Peyer's patch (tissue), 4 donors: Measurements from ENCODE around the gene AKNA. TPM values are rescaled to one million over a fixed set of nuclear protein-coding genes. Genes with fewer than 3 reads are reported as not detected.

Source experiments
- DNase-seq, 3 donors: peaks; one replicate each; pipeline ENCODE4 v3.0.0-alpha.2; 2017 to 2019
- H3K27ac ChIP-seq, 4 donors: fragments of 200-600 bp; sonication (generic); one replicate each; pipeline ENCODE4 v1.5.1; 2016 to 2019
- H3K27me3 ChIP-seq, 2 donors: fragments of 200-600 bp; sonication (generic); one replicate each; pipeline ENCODE4 v1.5.1; 2019
- H3K36me3 ChIP-seq, 3 donors: fragments of 200-600 bp; sonication (generic); one replicate each; pipeline ENCODE4 v1.5.1; 2016 to 2019
- H3K4me1 ChIP-seq, 4 donors: fragments of 200-600 bp; sonication (generic); one replicate each; pipeline ENCODE4 v1.5.1; 2016 to 2019
- H3K4me3 ChIP-seq, 4 donors: fragments of 200-600 bp; sonication (generic); 1 replicate in 3 of 4; 2 replicates in 1 of 4; pipeline ENCODE4 v1.5.1; 2016 to 2019; ENCODE audit warnings: mild to moderate bottlenecking in 1 of 4
- H3K9me3 ChIP-seq, 4 donors: fragments of 200-600 bp; sonication (generic); one replicate each; pipeline ENCODE4 v1.5.1; 2016 to 2019; ENCODE audit warnings: mild to moderate bottlenecking in 1 of 4
- POLR2A ChIP-seq, 2 donors: fragments of 450-650 bp; IDR thresholded peaks; one replicate each; pipeline ENCODE4 v1.5.1; 2017; ENCODE audit warnings: antibody characterized with exemption in 2 of 2, mild to moderate bottlenecking in 2 of 2, moderate library complexity in 2 of 2
- total RNA-seq, 4 donors: library from RNA; depleted of rRNA; stranded (reverse); fragments of >200 nt; gene quantifications; one replicate each; pipeline ENCODE4 v1.1.0, GENCODE V29; 2016
- TF ChIP-seq, protein P1 (sequence below), 6 experiments: fragments of 450-650 bp in 4 of 6; fragments of 200-600 bp in 2 of 6; sonication (generic) in 1 of 6; IDR thresholded peaks; one replicate each; pipeline ENCODE4 v1.5.1; 2017 to 2019; ENCODE audit warnings: antibody characterized with exemption in 6 of 6, mild to moderate bottlenecking in 3 of 6, moderate library complexity in 1 of 6

The AKNA gene
- total RNA-seq, 4 donors from 2014 or later, result 41.7 to 174 (median 75.0) TPM

DNA sequence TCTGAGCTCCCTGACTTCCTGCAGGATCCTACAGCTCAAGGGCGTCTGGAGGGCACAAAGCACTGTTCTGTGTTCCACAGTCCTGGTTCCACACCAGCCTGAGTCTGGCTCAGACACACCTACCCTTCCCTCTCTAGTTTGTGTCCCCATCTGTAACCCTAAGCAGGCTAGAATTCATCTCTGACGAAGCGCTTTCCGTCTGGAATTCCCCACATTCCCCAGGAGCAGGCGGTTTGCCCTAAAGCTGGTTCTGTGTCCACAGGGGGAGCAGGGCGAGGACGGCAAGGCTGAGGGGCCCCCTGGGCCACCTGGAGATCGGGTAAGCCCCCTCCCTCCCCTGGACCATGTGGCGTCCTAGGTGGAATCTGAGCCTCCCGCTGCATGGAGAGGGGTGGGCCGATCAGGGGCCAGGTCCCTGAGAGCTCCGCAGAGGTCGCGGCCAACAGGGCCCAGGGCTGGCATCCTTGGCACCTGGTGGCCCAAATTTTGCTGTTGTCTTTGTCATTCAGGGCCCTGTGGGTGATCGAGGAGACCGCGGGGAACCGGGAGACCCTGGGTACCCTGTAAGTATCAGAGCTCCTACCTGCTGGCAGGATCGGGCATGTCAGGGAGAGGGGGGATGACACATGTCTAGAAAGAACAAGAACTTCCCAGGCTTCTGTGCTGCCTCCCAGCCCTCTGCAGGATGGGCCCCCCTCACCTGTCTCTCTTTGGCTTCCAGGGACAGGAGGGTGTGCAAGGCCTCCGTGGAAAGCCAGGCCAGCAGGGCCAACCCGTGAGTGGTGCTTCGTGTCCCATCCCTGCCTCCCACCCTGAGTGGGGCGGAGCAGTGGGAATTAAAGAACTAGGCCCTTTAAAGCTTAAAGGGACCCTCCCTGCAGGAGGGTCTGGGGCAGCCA, 99.3 kb downstream of the AKNA start:
- DNase-seq, result peak in 2 of 3 donors; percentile 43 to 45
- TF ChIP-seq POLR2A (IDR thresholded peaks at IDR 0.05), result no peak
- TF ChIP-seq, protein P1, sequence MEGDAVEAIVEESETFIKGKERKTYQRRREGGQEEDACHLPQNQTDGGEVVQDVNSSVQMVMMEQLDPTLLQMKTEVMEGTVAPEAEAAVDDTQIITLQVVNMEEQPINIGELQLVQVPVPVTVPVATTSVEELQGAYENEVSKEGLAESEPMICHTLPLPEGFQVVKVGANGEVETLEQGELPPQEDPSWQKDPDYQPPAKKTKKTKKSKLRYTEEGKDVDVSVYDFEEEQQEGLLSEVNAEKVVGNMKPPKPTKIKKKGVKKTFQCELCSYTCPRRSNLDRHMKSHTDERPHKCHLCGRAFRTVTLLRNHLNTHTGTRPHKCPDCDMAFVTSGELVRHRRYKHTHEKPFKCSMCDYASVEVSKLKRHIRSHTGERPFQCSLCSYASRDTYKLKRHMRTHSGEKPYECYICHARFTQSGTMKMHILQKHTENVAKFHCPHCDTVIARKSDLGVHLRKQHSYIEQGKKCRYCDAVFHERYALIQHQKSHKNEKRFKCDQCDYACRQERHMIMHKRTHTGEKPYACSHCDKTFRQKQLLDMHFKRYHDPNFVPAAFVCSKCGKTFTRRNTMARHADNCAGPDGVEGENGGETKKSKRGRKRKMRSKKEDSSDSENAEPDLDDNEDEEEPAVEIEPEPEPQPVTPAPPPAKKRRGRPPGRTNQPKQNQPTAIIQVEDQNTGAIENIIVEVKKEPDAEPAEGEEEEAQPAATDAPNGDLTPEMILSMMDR (IDR thresholded peaks at IDR 0.05), result no peak
- Histone ChIP-seq H3K9me3 (no peaks in the 10 kb centered on the region), H3K27me3 (no peaks in the 10 kb centered on the region), H3K4me3 (no peak overlapping the region), H3K36me3 (no peaks in the 10 kb centered on the region), H3K4me1 (no peaks in the 10 kb centered on the region), H3K27ac (no peak overlapping the region)

DNA sequence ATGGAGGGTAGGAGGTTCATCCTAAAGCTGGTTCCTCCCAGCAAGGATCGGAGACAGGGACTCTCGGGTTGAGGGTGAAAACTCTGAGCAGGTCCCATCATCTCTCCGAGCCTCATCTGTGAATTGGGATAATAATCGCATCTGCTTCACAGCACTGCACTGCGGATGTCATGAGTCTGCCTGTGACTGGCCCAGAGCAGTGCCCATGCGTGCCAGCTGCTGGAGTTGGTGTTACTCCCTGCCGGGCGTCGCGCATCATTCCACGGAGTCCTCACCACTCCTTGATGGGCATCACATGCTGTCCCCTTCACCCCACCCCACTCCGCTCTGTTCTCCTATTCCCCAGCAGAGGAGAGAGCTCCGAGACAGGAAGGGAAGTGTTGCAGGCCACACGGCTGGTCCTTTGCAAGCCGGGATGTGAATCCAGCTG, 100.0 kb downstream of the AKNA start:
- H3K4me1 ChIP-seq, result no peaks in the 10 kb centered on the region
- TF ChIP-seq, protein P1 (IDR thresholded peaks at IDR 0.05), result no peak
- no peak for TF ChIP-seq POLR2A (IDR thresholded peaks at IDR 0.05)
- DNase-seq, result peak in 2 of 3 donors; percentile 38 to 45
- H3K27ac ChIP-seq, result no peak overlapping the region
- H3K27me3 ChIP-seq, result no peaks in the 10 kb centered on the region
- H3K4me3 ChIP-seq, result no peak overlapping the region
- H3K36me3 ChIP-seq, result no peaks in the 10 kb centered on the region
- no peaks in the 10 kb centered on the region for H3K9me3 ChIP-seq

DNA sequence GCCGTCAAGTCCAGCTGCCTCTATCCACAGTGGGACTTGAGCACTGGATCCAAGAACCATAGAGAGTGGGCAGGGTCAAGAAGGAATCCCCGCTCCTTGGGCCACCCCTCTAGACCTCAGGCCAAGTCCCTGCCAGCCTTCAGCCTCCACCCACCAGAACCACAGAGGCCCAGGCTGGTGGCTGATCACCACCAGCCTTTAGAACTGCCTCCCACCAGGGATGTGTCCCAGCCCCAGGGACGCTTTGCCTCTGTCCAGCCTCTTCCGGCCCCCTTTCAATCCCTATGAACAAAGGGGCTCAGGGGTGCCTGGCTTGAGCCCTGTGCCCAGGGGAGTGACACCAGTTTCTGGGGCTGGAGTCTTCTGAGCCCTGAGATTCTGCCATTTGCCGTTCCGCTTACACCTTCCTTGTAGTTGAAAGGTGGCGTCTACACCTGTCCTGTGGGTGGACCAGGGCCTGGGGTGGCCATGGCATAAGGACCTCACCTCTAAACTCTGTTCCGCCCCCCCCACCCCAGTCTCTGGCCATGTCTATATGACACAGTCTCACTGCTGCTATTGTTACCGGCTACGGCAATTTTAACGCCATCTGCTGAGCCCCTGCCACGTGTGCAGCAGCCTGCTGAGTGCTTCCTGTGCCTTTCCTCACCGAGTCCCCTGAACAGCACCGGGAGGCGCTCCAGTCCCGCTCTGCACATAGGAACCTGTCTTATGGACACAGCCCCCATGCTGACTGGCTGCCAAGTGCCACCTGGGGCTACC, 100.6 kb downstream of the AKNA start:
- peak in 2 of 3 donors; percentile 28 to 33 for DNase-seq

DNA sequence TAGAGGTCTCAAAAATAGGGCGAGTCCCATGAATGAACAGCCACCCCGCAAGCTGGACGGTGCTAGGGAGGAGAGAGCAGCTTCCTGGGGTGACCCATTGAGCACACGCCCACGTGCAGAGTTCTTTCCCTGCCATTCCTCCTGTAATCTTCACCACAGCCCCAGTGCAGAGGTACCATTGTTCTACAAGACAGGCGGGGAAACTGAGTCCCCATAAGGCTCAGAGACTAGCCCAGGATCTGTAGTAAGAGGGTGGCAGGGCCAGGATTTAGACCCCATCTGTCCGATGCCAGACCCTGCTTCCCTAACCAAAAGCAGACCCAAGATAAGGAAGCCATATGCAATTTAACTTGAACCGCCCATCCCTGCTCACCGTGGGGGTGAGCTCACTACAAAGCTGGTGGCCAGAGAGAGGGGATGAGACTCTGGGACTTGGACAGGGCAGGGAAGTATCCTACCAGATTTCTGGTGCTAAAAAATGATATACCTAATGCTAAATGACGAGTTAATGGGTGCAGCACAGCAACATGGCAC, 101.6 kb downstream of the AKNA start:
- no peak overlapping the region for H3K27ac ChIP-seq
- H3K4me1 ChIP-seq, result no peaks in the 10 kb centered on the region
- no peak overlapping the region for H3K4me3 ChIP-seq
- peak in 1 of 3 donors; percentile 16 for DNase-seq
- TF ChIP-seq POLR2A (IDR thresholded peaks at IDR 0.05), result no peak
- TF ChIP-seq, protein P1 (IDR thresholded peaks at IDR 0.05), result no peak
- H3K36me3 ChIP-seq, result no peaks in the 10 kb centered on the region
- H3K9me3 ChIP-seq, result no peaks in the 10 kb centered on the region
- no peaks in the 10 kb centered on the region for H3K27me3 ChIP-seq

More for the DNA sequence above, 100.6 kb downstream of the AKNA start:
- H3K4me3 ChIP-seq, result no peak overlapping the region
- H3K9me3 ChIP-seq, result no peaks in the 10 kb centered on the region
- no peaks in the 10 kb centered on the region for H3K27me3 ChIP-seq
- no peaks in the 10 kb centered on the region for H3K36me3 ChIP-seq
- H3K4me1 ChIP-seq, result no peaks in the 10 kb centered on the region
- TF ChIP-seq POLR2A (IDR thresholded peaks at IDR 0.05), result no peak
- TF ChIP-seq, protein P1 (IDR thresholded peaks at IDR 0.05), result no peak
- no peak overlapping the region for H3K27ac ChIP-seq

DNA sequence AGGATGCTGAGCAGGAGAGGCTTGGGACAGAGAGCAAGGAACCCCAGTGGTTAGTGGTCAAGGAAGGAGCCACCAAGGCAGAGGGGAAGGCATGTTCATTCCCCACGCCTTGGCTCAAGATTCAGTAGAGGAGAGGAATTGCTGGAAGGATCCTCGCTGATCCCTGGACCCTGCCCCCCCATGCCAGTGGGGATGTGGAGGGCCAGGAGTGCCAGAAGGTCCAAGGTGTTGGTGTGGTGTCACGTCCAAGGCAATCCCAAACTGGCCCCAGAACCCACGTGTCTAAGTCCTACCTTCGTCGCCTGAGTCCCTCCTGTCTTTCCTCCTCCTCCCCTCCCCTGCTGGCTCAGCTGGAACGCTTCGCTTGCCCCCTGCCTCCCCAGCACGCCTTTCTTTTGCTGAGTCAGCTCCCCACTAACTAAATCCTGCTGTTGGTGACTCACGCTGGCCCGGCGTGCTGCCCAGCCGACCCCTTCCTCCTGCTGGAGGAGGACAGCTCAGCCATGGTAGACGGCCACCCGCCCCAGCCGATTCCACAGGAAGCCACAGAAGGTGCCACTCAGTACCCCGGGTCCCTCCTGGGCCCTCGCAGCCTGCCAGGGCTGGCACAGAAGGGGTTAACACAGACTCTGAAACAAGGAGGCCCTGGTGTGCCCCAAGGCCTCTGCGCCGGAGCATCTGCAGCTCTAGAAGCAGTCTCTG, 102.5 kb downstream of the AKNA start:
- no peaks in the 10 kb centered on the region for H3K36me3 ChIP-seq
- no peak overlapping the region for H3K4me3 ChIP-seq
- H3K27ac ChIP-seq, result no peak overlapping the region
- peak in 1 of 3 donors; percentile 37 for DNase-seq
- no peaks in the 10 kb centered on the region for H3K9me3 ChIP-seq
- H3K4me1 ChIP-seq, result no peaks in the 10 kb centered on the region
- no peak for TF ChIP-seq POLR2A (IDR thresholded peaks at IDR 0.05)
- TF ChIP-seq, protein P1 (IDR thresholded peaks at IDR 0.05), result no peak
- H3K27me3 ChIP-seq, result no peaks in the 10 kb centered on the region
